Measurements from ENCODE around the gene SPRR3.

- TF ChIP-seq, protein P1, sequence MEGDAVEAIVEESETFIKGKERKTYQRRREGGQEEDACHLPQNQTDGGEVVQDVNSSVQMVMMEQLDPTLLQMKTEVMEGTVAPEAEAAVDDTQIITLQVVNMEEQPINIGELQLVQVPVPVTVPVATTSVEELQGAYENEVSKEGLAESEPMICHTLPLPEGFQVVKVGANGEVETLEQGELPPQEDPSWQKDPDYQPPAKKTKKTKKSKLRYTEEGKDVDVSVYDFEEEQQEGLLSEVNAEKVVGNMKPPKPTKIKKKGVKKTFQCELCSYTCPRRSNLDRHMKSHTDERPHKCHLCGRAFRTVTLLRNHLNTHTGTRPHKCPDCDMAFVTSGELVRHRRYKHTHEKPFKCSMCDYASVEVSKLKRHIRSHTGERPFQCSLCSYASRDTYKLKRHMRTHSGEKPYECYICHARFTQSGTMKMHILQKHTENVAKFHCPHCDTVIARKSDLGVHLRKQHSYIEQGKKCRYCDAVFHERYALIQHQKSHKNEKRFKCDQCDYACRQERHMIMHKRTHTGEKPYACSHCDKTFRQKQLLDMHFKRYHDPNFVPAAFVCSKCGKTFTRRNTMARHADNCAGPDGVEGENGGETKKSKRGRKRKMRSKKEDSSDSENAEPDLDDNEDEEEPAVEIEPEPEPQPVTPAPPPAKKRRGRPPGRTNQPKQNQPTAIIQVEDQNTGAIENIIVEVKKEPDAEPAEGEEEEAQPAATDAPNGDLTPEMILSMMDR (IDR thresholded peaks at IDR 0.05): no peak
- TF ChIP-seq POLR2A (IDR thresholded peaks at IDR 0.05) (no peak), POLR2AphosphoS5 (IDR thresholded peaks at IDR 0.05) (no peak)
Measured at GRCh38 chr1:152970495-152970894, 31.1 kb upstream of the SPRR3 start, which contains the start of gene SPRR4.

Measured in breast epithelium (tissue), 3 donors.